OCI-LY1 (cell line): ENCODE data around the gene ZNF219.

Source experiments
- H2AFZ ChIP-seq: fragments of 200-600 bp; sonication (generic), shearing (Covaris generic); 2 replicates; pipeline ENCODE4 v1.6.0; 2014; ENCODE audit warnings: antibody characterized with exemption, mild to moderate bottlenecking, low read length
- H3F3A ChIP-seq: fragments of 200-600 bp; sonication (generic), shearing (Covaris generic); 2 replicates; pipeline ENCODE4 v1.6.0; 2014; ENCODE audit warnings: mild to moderate bottlenecking, antibody characterized with exemption, low read length, moderate library complexity; ENCODE audit not compliant: insufficient read depth
- H3K27ac ChIP-seq: fragments of 200-600 bp; sonication (generic); 2 replicates; pipeline ENCODE4 v1.5.1; 2014; ENCODE audit warnings: low read length, mixed run types, mild to moderate bottlenecking, low read depth; ENCODE audit not compliant: poor library complexity, severe bottlenecking
- H3K27me3 ChIP-seq: fragments of 200-600 bp; sonication (generic); 2 replicates; pipeline ENCODE4 v1.6.0; 2014; ENCODE audit warnings: antibody characterized with exemption, mild to moderate bottlenecking, low read length, moderate library complexity; ENCODE audit not compliant: insufficient read depth
- H3K36me3 ChIP-seq: fragments of 200-600 bp; sonication (generic); 2 replicates; pipeline ENCODE4 v1.6.1; 2014; ENCODE audit warnings: mild to moderate bottlenecking, antibody characterized with exemption, low read length, moderate library complexity, mixed read lengths; ENCODE audit not compliant: insufficient read depth
- H3K4me1 ChIP-seq: fragments of 200-600 bp; sonication (generic); 2 replicates; pipeline ENCODE4 v1.5.1; 2014; ENCODE audit warnings: mild to moderate bottlenecking, low read length, moderate library complexity; ENCODE audit not compliant: insufficient read depth, severe bottlenecking
- H3K4me2 ChIP-seq: fragments of 200-600 bp; sonication (generic), shearing (Covaris generic); 2 replicates; pipeline ENCODE4 v1.6.1; 2014; ENCODE audit warnings: low read length
- H3K4me3 ChIP-seq: fragments of 200-600 bp; sonication (generic); 2 replicates; pipeline ENCODE4 v1.5.1; 2014; ENCODE audit warnings: low read length, low read depth, mild to moderate bottlenecking, mixed read lengths; ENCODE audit not compliant: poor library complexity, severe bottlenecking
- H3K79me2 ChIP-seq: fragments of 200-600 bp; shearing (Covaris generic); 2 replicates; pipeline ENCODE4 v1.6.1; 2016; ENCODE audit warnings: mixed run types, low read length, mixed read lengths; ENCODE audit not compliant: insufficient read depth
- H3K9ac ChIP-seq: fragments of 200-600 bp; sonication (generic), shearing (Covaris generic); 2 replicates; pipeline ENCODE4 v1.6.1; 2014; ENCODE audit warnings: mild to moderate bottlenecking, low read length, mixed read lengths
- H3K9me2 ChIP-seq: fragments of 200-600 bp; sonication (generic), shearing (Covaris generic); 2 replicates; pipeline ENCODE4 v1.6.1; 2014; ENCODE audit warnings: low read depth, mild to moderate bottlenecking, low read length, mixed read lengths
- H3K9me3 ChIP-seq: fragments of 200-600 bp; shearing (Covaris generic); 2 replicates; pipeline ENCODE4 v1.6.1; 2014; ENCODE audit warnings: low read length, mixed read lengths
- H4K20me1 ChIP-seq: fragments of 200-600 bp; sonication (generic), shearing (Covaris generic); 2 replicates; pipeline ENCODE4 v1.6.0; 2016; ENCODE audit warnings: mild to moderate bottlenecking, low read length; ENCODE audit not compliant: insufficient read depth
- CTCF ChIP-seq: fragments of 200-600 bp; sonication (generic), shearing (Covaris generic); IDR thresholded peaks from 2 replicates; pipeline ENCODE4 v1.5.1; 2017; ENCODE audit warnings: mild to moderate bottlenecking, antibody characterized with exemption, low read length, moderate library complexity, mixed read lengths
- EZH2 ChIP-seq: fragments of 200-600 bp; sonication (generic), shearing (Covaris generic); IDR thresholded peaks from 2 replicates; pipeline ENCODE4 v1.8.0; 2017; ENCODE audit warnings: borderline replicate concordance, mixed run types, mild to moderate bottlenecking, antibody characterized with exemption, low read length, moderate library complexity, mixed read lengths

ZNF219 gene

GRCh38 chr14:21047378-21047781 lies 51.1 kb downstream of the ZNF219 start:
- no peaks in the 10 kb centered on the region for H3K79me2 ChIP-seq
- H3K4me1 ChIP-seq: no peaks in the 10 kb centered on the region
- no peak overlapping the region for H2AFZ ChIP-seq
- H3K9me3 ChIP-seq: no peaks in the 10 kb centered on the region
- no peak overlapping the region for H3K4me2 ChIP-seq
- H3K27ac ChIP-seq: no peak overlapping the region
- H4K20me1 ChIP-seq: no peaks in the 10 kb centered on the region
- no peaks in the 10 kb centered on the region for H3K9me2 ChIP-seq
- H3F3A ChIP-seq: no peaks in the 10 kb centered on the region
- peaks cover 3% of the 10 kb centered on the region; the same call in 1 of the 2 replicates for H3K27me3 ChIP-seq
- no peak for TF ChIP-seq CTCF
- no peak for TF ChIP-seq EZH2
- no peaks in the 10 kb centered on the region for H3K36me3 ChIP-seq
- no peak overlapping the region for H3K9ac ChIP-seq
- H3K4me3 ChIP-seq: no peak overlapping the region

GRCh38 chr14:21043974-21044618 lies 54.4 kb downstream of the ZNF219 start:
- H3K27me3 ChIP-seq: no peaks in the 10 kb centered on the region; the same call in 1 of the 2 replicates
- TF ChIP-seq CTCF (no peak), EZH2 (no peak)
- no peak overlapping the region for H2AFZ ChIP-seq
- no peaks in the 10 kb centered on the region for H3K36me3 ChIP-seq
- H3K27ac ChIP-seq: no peak overlapping the region
- no peak overlapping the region for H3K4me3 ChIP-seq
- no peak overlapping the region for H3K4me2 ChIP-seq
- no peaks in the 10 kb centered on the region for H3K9me3 ChIP-seq
- no peaks in the 10 kb centered on the region for H3K9me2 ChIP-seq
- H3K79me2 ChIP-seq: no peaks in the 10 kb centered on the region
- H3K4me1 ChIP-seq: no peaks in the 10 kb centered on the region
- H3F3A ChIP-seq: no peaks in the 10 kb centered on the region
- no peak overlapping the region for H3K9ac ChIP-seq
- H4K20me1 ChIP-seq: no peaks in the 10 kb centered on the region

DNA sequence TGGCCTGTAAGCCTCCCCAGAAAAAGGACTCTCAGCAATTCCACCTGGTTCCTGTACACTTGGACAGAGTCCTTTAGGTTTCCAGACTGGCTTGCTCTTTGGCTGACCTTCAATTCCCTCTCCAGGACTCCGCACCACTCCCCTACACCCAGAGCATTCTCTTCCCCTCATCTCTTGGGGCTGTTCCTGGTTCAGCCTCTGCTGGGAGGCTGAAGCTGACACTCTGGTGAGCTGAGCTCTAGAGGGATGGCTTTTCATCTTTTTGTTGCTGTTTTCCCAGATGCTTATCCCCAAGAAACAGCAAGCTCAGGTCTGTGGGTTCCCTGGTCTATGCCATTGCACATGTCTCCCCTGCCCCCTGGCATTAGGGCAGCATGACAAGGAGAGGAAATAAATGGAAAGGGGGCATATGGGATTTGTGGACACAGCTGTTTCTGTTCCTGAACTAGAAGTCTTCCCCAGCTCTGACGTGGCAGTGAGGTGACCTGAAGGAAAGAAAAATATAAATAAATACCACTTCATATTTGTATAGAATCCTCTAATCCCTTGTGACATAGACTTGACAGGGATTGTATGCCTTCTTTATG lies 55.0 kb downstream of the ZNF219 start:
- TF ChIP-seq CTCF (no peak), EZH2 (no peak)
- no peaks in the 10 kb centered on the region for H3K9me3 ChIP-seq
- no peak overlapping the region for H3K9ac ChIP-seq
- H3K9me2 ChIP-seq: no peaks in the 10 kb centered on the region
- no peak overlapping the region for H3K4me2 ChIP-seq
- no peak overlapping the region for H3K27ac ChIP-seq
- no peaks in the 10 kb centered on the region for H4K20me1 ChIP-seq
- H3K4me1 ChIP-seq: no peaks in the 10 kb centered on the region
- no peak overlapping the region for H3K4me3 ChIP-seq
- no peaks in the 10 kb centered on the region for H3F3A ChIP-seq
- no peaks in the 10 kb centered on the region for H3K36me3 ChIP-seq
- no peaks in the 10 kb centered on the region for H3K79me2 ChIP-seq
- no peaks in the 10 kb centered on the region; the same call in 1 of the 2 replicates for H3K27me3 ChIP-seq
- H2AFZ ChIP-seq: no peak overlapping the region
